ENCODE data around the gene IGSF3. TPM values are rescaled to one million over a fixed set of nuclear protein-coding genes. Genes with fewer than 3 reads are reported as not detected.

IGSF3 gene
- polyA plus RNA-seq, 1 experiment: 0.06 TPM

DNA sequence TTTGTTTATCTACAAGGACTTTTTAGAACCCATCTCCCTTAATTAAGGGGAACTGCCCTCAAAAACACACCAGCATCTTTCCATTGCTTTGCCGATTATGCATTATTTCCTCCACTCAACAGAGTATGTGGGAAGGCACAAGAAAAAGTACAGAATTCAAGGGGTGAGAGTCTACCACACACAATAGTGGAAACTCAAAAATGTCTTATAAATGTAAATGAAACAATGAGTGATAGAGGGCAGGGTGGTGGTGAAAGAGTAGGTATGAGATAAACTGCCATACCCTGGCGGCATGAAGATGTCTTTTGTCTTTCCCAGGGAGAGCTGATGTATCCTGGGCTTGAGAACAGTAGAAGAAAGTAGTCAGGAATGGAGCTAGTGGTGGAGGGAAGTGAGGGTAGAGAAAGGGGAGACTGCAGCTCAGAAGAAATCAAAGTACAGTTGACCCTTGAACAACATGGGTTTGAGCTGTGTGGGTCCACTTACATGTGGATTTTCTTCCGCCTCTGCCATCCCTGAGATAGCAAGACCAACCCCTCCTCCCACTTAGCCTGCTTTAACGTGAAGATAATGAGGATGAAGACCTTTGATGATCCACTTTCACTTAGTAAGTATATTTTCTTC, 121.1 kb downstream of the IGSF3 start:
- Histone ChIP-seq H3K4me3 (ENCODE audit: low read depth, low read length) (no peak overlapping the region), H3K9me3 (ENCODE audit: control insufficient read depth, insufficient read depth, low read length) (no peaks in the 10 kb centered on the region), H3K27me3 (ENCODE audit: control insufficient read depth, insufficient read depth, low read length) (no peaks in the 10 kb centered on the region), H3K27ac (ENCODE audit: low read depth, low read length) (no peak overlapping the region)
- DNase-seq (ENCODE audit: low read depth, low spot score): no peak
- TF ChIP-seq, protein P1, sequence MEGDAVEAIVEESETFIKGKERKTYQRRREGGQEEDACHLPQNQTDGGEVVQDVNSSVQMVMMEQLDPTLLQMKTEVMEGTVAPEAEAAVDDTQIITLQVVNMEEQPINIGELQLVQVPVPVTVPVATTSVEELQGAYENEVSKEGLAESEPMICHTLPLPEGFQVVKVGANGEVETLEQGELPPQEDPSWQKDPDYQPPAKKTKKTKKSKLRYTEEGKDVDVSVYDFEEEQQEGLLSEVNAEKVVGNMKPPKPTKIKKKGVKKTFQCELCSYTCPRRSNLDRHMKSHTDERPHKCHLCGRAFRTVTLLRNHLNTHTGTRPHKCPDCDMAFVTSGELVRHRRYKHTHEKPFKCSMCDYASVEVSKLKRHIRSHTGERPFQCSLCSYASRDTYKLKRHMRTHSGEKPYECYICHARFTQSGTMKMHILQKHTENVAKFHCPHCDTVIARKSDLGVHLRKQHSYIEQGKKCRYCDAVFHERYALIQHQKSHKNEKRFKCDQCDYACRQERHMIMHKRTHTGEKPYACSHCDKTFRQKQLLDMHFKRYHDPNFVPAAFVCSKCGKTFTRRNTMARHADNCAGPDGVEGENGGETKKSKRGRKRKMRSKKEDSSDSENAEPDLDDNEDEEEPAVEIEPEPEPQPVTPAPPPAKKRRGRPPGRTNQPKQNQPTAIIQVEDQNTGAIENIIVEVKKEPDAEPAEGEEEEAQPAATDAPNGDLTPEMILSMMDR (IDR thresholded peaks at IDR 0.05; ENCODE audit: low read depth, low read length): no peak
- POLR2A ChIA-PET: interaction anchor here (0.7 kb wide), 2 partner anchors 26 to 994 kb away, joined by 3 read pairs; no protein-coding TSS in a partner anchor
- CTCF ChIA-PET: interaction anchor here (0.7 kb wide), 1 partner anchor 473 kb away, joined by 4 read pairs; no protein-coding TSS in a partner anchor

DNA sequence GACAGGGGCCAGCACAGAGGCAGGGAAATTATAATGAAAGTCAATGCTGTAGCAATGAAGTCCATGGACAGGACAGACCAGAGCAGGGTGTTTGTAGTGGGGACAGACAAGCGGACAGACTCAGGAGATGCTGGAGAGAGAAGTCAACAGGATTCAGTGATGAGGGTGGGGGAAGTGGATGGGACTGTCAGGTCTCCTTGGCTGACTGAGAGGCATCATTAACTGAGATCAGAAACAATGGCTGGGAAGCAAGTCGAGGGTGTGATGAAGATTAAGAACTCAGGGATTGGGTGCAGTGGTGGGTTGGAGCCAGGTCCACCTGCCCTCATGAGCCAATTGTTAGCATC, 122.2 kb downstream of the IGSF3 start:
- H3K9me3 ChIP-seq (ENCODE audit: control insufficient read depth, insufficient read depth, low read length): no peaks in the 10 kb centered on the region
- no peak overlapping the region for H3K4me3 ChIP-seq (ENCODE audit: low read depth, low read length)
- TF ChIP-seq, protein P1 (IDR thresholded peaks at IDR 0.05; ENCODE audit: low read depth, low read length): no peak
- no peak for DNase-seq (ENCODE audit: low read depth, low spot score)
- ChIA-PET CTCF (no interaction called here), POLR2A (no interaction called here)
- no peaks in the 10 kb centered on the region for H3K27me3 ChIP-seq (ENCODE audit: control insufficient read depth, insufficient read depth, low read length)
- H3K27ac ChIP-seq (ENCODE audit: low read depth, low read length): no peak overlapping the region

DNA sequence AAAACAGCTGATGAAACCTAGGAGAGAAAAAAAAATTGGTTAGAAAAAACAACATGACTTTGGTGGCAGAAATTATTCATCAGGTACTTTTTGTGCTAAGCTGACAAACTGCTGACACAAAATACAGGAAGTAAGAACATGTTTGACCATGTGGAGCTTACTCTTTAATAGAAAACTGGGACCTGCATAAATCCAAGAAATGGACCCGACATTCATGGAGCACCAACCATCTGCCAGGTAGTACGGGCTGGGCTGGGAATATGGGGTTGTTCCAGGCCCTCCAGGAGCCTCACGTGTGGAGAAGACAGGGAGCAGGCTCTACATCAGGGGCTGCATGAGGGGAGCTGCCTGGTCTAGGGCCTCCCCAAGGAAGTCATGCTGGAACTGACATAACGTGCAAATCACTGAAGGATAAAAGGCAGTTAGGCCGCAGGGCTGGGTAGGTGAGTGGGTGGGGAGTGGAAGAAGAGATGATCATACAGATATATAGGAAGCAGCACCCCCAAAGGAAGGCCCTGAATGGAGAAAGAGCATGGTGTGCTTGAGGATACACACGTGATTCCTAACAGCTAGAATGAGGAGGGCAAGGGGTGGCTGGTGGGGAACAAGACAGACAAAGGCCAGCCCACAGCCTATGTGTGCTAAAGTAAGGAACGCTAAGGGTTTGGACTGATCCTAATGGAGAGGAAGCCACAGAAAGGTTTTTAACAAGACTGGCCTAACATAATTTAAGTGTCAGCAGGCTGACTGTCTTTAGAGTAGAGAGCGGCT, 122.8 kb downstream of the IGSF3 start:
- ChIA-PET POLR2A (no interaction called here), CTCF (no interaction called here)
- TF ChIP-seq, protein P1 (IDR thresholded peaks at IDR 0.05; ENCODE audit: low read depth, low read length): no peak
- Histone ChIP-seq H3K27me3 (ENCODE audit: control insufficient read depth, insufficient read depth, low read length) (no peaks in the 10 kb centered on the region), H3K4me3 (ENCODE audit: low read depth, low read length) (no peak overlapping the region), H3K27ac (ENCODE audit: low read depth, low read length) (no peak overlapping the region), H3K9me3 (ENCODE audit: control insufficient read depth, insufficient read depth, low read length) (no peaks in the 10 kb centered on the region)
- no peak for DNase-seq (ENCODE audit: low read depth, low spot score)

DNA sequence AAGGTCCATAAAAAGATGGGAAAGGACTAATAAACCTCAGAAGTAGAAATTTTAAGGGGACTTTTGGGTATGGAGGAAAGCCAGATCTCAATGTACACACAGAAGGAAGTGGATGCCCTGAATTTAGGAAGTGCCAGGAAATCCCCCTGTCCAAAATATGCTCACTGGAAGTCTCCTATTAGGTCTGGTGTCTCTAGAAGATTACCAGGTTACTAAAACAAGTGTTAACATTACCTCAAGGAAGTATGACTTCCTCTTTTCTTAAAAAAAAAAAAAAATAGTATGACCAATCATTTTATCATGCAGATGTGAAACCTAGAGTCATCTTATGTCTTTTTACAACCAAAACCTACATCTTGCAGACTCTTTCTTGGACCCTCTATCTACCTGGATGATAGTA, 127.4 kb downstream of the IGSF3 start:
- H3K27me3 ChIP-seq (ENCODE audit: control insufficient read depth, insufficient read depth, low read length): no peaks in the 10 kb centered on the region
- POLR2A ChIA-PET: no interaction called here
- H3K27ac ChIP-seq (ENCODE audit: low read depth, low read length): no peak overlapping the region
- no peaks in the 10 kb centered on the region for H3K9me3 ChIP-seq (ENCODE audit: control insufficient read depth, insufficient read depth, low read length)
- DNase-seq (ENCODE audit: low read depth, low spot score): no peak
- H3K4me3 ChIP-seq (ENCODE audit: low read depth, low read length): no peak overlapping the region
- CTCF ChIA-PET: interaction anchor here (0.7 kb wide), 1 partner anchor 41 kb away, joined by 3 read pairs; no protein-coding TSS in a partner anchor
- TF ChIP-seq, protein P1 (IDR thresholded peaks at IDR 0.05; ENCODE audit: low read depth, low read length): no peak

DNA sequence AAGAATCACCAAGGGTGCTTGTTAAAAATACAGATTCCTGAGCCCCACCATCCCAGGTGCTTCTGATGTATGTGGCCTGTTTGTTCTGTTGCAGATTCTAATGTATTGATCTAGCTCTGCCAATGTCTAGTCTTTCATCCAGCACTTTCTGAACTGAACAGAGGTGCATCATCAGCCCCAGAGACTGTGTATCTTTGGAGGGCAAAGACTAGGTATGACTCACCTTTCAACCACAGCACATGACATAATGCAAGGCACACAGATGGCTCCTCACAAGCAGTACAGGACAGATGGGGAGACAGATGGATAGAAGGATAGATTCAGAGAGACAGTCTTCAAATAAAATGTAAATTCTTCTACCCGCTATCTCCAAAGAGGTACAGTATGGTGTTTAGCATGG, 129.0 kb downstream of the IGSF3 start:
- TF ChIP-seq, protein P1 (IDR thresholded peaks at IDR 0.05; ENCODE audit: low read depth, low read length): no peak
- Histone ChIP-seq H3K4me3 (ENCODE audit: low read depth, low read length) (no peak overlapping the region), H3K27ac (ENCODE audit: low read depth, low read length) (no peak overlapping the region), H3K9me3 (ENCODE audit: control insufficient read depth, insufficient read depth, low read length) (peaks cover 5% of the 10 kb centered on the region; the same call in 1 of the 2 replicates), H3K27me3 (ENCODE audit: control insufficient read depth, insufficient read depth, low read length) (no peaks in the 10 kb centered on the region)
- no peak for DNase-seq (ENCODE audit: low read depth, low spot score)
- POLR2A ChIA-PET: no interaction called here
- CTCF ChIA-PET: interaction anchor here (1.5 kb wide), 1 partner anchor 36 kb away, joined by 4 read pairs; no protein-coding TSS in a partner anchor

Data from AG04450 (cell line).